Hepatocyte (in vitro differentiated cells): ENCODE results near the gene PNPLA1.

ENCODE experiments used
- CTCF ChIP-seq: fragments of 200-600 bp; sonication (generic); IDR thresholded peaks from 2 replicates; pipeline ENCODE4 v1.5.1; 2016; ENCODE audit warnings: antibody characterized with exemption, mild to moderate bottlenecking; ENCODE audit not compliant: poor library complexity
- EZH2phosphoT487 ChIP-seq: fragments of 200-600 bp; sonication (generic); IDR thresholded peaks from one replicate; pipeline ENCODE4 v1.6.1; 2018; ENCODE audit warnings: antibody characterized with exemption, mild to moderate bottlenecking, low read depth, moderate library complexity; ENCODE audit not compliant: unreplicated experiment, severe bottlenecking

GRCh38 chr6:36319821-36320220 lies 50.0 kb downstream of the PNPLA1 start:
- TF ChIP-seq EZH2phosphoT487 = no peak
- TF ChIP-seq CTCF = no peak
